ENCODE results near the gene C12orf57. TPM values are rescaled to one million over a fixed set of nuclear protein-coding genes. Genes with fewer than 3 reads are reported as not detected.

Gene C12orf57
- total and polyA plus RNA-seq, 2 donors = 182 to 566 TPM

GRCh38 chr12:6980075-6980474 is 36.3 kb downstream of the C12orf57 start:
- H3K4me1 ChIP-seq (ENCODE audit: insufficient read depth) = no peaks in the 10 kb centered on the region
- peaks cover 5% of the 10 kb centered on the region for H3K36me3 ChIP-seq (ENCODE audit: insufficient read depth)
- no peak overlapping the region for H3K27ac ChIP-seq (ENCODE audit: low read depth)
- 95% methylated on average over 4 of the region's 4 CpGs for WGBS
- H3K4me3 ChIP-seq (ENCODE audit: low read depth, low read length) = no peak overlapping the region
- no peak for DNase-seq (ENCODE audit: extremely low spot score)

GRCh38 chr12:6980740-6981139 is 36.9 kb downstream of the C12orf57 start:
- no peak for DNase-seq (ENCODE audit: extremely low spot score)
- Histone ChIP-seq H3K4me3 (ENCODE audit: low read depth, low read length) (no peak overlapping the region), H3K36me3 (ENCODE audit: insufficient read depth) (peaks cover 5% of the 10 kb centered on the region), H3K4me1 (ENCODE audit: insufficient read depth) (no peaks in the 10 kb centered on the region), H3K27ac (ENCODE audit: low read depth) (no peak overlapping the region)

- Histone ChIP-seq H3K27ac (ENCODE audit: low read depth) (no peak overlapping the region), H3K4me1 (ENCODE audit: insufficient read depth) (no peaks in the 10 kb centered on the region), H3K4me3 (ENCODE audit: low read depth, low read length) (no peak overlapping the region), H3K36me3 (ENCODE audit: insufficient read depth) (peaks cover 5% of the 10 kb centered on the region)
- no peak for DNase-seq (ENCODE audit: extremely low spot score)
- 89% methylated on average over 10 of the region's 10 CpGs for WGBS
Measured at GRCh38 chr12:6981152-6982052, 37.6 kb downstream of the C12orf57 start.

GRCh38 chr12:6982532-6982931 is 38.7 kb downstream of the C12orf57 start:
- Histone ChIP-seq H3K4me3 (ENCODE audit: low read depth, low read length) (no peak overlapping the region), H3K36me3 (ENCODE audit: insufficient read depth) (peaks cover 5% of the 10 kb centered on the region), H3K27ac (ENCODE audit: low read depth) (no peak overlapping the region), H3K4me1 (ENCODE audit: insufficient read depth) (no peaks in the 10 kb centered on the region)
- WGBS = 84% methylated on average over 7 of the region's 7 CpGs
- no peak for DNase-seq (ENCODE audit: extremely low spot score)

- Histone ChIP-seq H3K27ac (ENCODE audit: low read depth) (peak overlapping the region; percentile 67), H3K4me3 (ENCODE audit: low read depth, low read length) (no peak overlapping the region), H3K36me3 (ENCODE audit: insufficient read depth) (no peaks in the 10 kb centered on the region), H3K4me1 (ENCODE audit: insufficient read depth) (no peaks in the 10 kb centered on the region)
- DNase-seq (ENCODE audit: extremely low spot score) = peak; percentile 64
- 65% methylated on average over 11 of the region's 11 CpGs for WGBS
Measured at GRCh38 chr12:6987956-6988553, 44.2 kb downstream of the C12orf57 start.

Small RNA genes lying within 50 kb of the gene (small RNA-seq; reads per million reads assigned to genes)
- 124 reads per million, percentile 97 among the genes with 10 or more reads in this experiment for gene MIR141
- gene MIR200C = 53.1 reads per million, percentile 96 among the genes with 10 or more reads in this experiment
- gene RNU7-1 = not detected
- gene SCARNA12 = 0.62 reads per million, percentile 57 among the genes with 10 or more reads in this experiment

Other genes starting within 250 kb of the C12orf57 start
- gene PIANP, start 243.2 kb upstream of the C12orf57 start, total RNA-seq = 1.1 TPM
- 11.4 TPM for gene PIANP, start 243.2 kb upstream of the C12orf57 start, polyA plus RNA-seq
- 35.6 TPM for gene COPS7A, start 220.0 kb upstream of the C12orf57 start, total RNA-seq
- gene COPS7A, start 220.0 kb upstream of the C12orf57 start, polyA plus RNA-seq = 88.2 TPM
- 51.0 TPM for gene MLF2, start 190.9 kb upstream of the C12orf57 start, total RNA-seq
- 240 TPM for gene MLF2, start 190.9 kb upstream of the C12orf57 start, polyA plus RNA-seq
- 62.4 TPM for gene PTMS, start 177.7 kb upstream of the C12orf57 start, total RNA-seq
- 619 TPM for gene PTMS, start 177.7 kb upstream of the C12orf57 start, polyA plus RNA-seq
- 0.21 TPM for gene LAG3, start 171.5 kb upstream of the C12orf57 start, total RNA-seq
- 1.6 TPM for gene LAG3, start 171.5 kb upstream of the C12orf57 start, polyA plus RNA-seq
- 11.5 TPM for gene CD4, start 154.5 kb upstream of the C12orf57 start, total RNA-seq
- gene CD4, start 154.5 kb upstream of the C12orf57 start, polyA plus RNA-seq = 21.5 TPM
- gene GPR162, start 122.2 kb upstream of the C12orf57 start, total RNA-seq = 6.4 TPM
- 18.4 TPM for gene GPR162, start 122.2 kb upstream of the C12orf57 start, polyA plus RNA-seq
- gene P3H3, start 115.6 kb upstream of the C12orf57 start, total RNA-seq = 40.1 TPM
- gene P3H3, start 115.6 kb upstream of the C12orf57 start, polyA plus RNA-seq = 46.3 TPM
- 2.5 TPM for gene GNB3, start 103.1 kb upstream of the C12orf57 start, total RNA-seq
- gene GNB3, start 103.1 kb upstream of the C12orf57 start, polyA plus RNA-seq = 4.6 TPM
- gene CDCA3, start 92.7 kb upstream of the C12orf57 start, total RNA-seq = 12.3 TPM
- 1.0 TPM for gene CDCA3, start 92.7 kb upstream of the C12orf57 start, polyA plus RNA-seq
- 29.0 TPM for gene USP5, start 91.9 kb upstream of the C12orf57 start, total RNA-seq
- gene USP5, start 91.9 kb upstream of the C12orf57 start, polyA plus RNA-seq = 60.1 TPM
- 331 TPM for gene TPI1, start 76.5 kb upstream of the C12orf57 start, total RNA-seq
- gene TPI1, start 76.5 kb upstream of the C12orf57 start, polyA plus RNA-seq = 708 TPM
- 3.2 TPM for gene SPSB2, start 70.7 kb upstream of the C12orf57 start, total RNA-seq
- gene SPSB2, start 70.7 kb upstream of the C12orf57 start, polyA plus RNA-seq = 12.3 TPM
- 9.2 TPM for gene LRRC23, start 39.2 kb upstream of the C12orf57 start, total RNA-seq
- 9.4 TPM for gene LRRC23, start 39.2 kb upstream of the C12orf57 start, polyA plus RNA-seq
- 9.7 TPM for gene ENO2, start 29.4 kb upstream of the C12orf57 start, total RNA-seq
- gene ENO2, start 29.4 kb upstream of the C12orf57 start, polyA plus RNA-seq = 68.4 TPM
- gene ATN1, start 16.1 kb upstream of the C12orf57 start, total RNA-seq = 18.2 TPM
- gene ATN1, start 16.1 kb upstream of the C12orf57 start, polyA plus RNA-seq = 151 TPM
- gene RNU7-1, start 206 bp upstream of the C12orf57 start, total RNA-seq = not detected
- not detected for gene RNU7-1, start 206 bp upstream of the C12orf57 start, polyA plus RNA-seq
- gene PTPN6, start 7.3 kb downstream of the C12orf57 start, total RNA-seq = 6.1 TPM
- gene PTPN6, start 7.3 kb downstream of the C12orf57 start, polyA plus RNA-seq = 17.2 TPM
- gene PHB2, start 26.6 kb downstream of the C12orf57 start, total RNA-seq = 94.9 TPM
- 192 TPM for gene PHB2, start 26.6 kb downstream of the C12orf57 start, polyA plus RNA-seq
- gene EMG1, start 26.9 kb downstream of the C12orf57 start, total RNA-seq = 25.4 TPM
- gene EMG1, start 26.9 kb downstream of the C12orf57 start, polyA plus RNA-seq = 25.9 TPM
- 20.7 TPM for gene LPCAT3, start 74.5 kb downstream of the C12orf57 start, total RNA-seq
- 48.1 TPM for gene LPCAT3, start 74.5 kb downstream of the C12orf57 start, polyA plus RNA-seq
- 196 TPM for gene C1S, start 116.7 kb downstream of the C12orf57 start, total RNA-seq
- 918 TPM for gene C1S, start 116.7 kb downstream of the C12orf57 start, polyA plus RNA-seq
- gene C1R, start 148.4 kb downstream of the C12orf57 start, total RNA-seq = 174 TPM
- 1,192 TPM for gene C1R, start 148.4 kb downstream of the C12orf57 start, polyA plus RNA-seq
- 20.6 TPM for gene C1RL, start 165.2 kb downstream of the C12orf57 start, total RNA-seq
- gene C1RL, start 165.2 kb downstream of the C12orf57 start, polyA plus RNA-seq = 92.2 TPM
- gene RBP5, start 184.9 kb downstream of the C12orf57 start, total RNA-seq = 2.6 TPM
- 5.9 TPM for gene RBP5, start 184.9 kb downstream of the C12orf57 start, polyA plus RNA-seq
- 16.7 TPM for gene CLSTN3, start 186.3 kb downstream of the C12orf57 start, total RNA-seq
- 20.9 TPM for gene CLSTN3, start 186.3 kb downstream of the C12orf57 start, polyA plus RNA-seq
- gene PEX5, start 245.7 kb downstream of the C12orf57 start, total RNA-seq = 27.7 TPM
- gene PEX5, start 245.7 kb downstream of the C12orf57 start, polyA plus RNA-seq = 42.1 TPM

Measured in urinary bladder (tissue), 4 donors.